Left ventricle myocardium inferior (tissue), 1 donor: Measurements from ENCODE around the gene SIGLEC9. TPM values are rescaled to one million over a fixed set of nuclear protein-coding genes. Genes with fewer than 3 reads are reported as not detected.

Experiments
- DNase-seq: peaks from one replicate; pipeline ENCODE4 v3.0.0-alpha.2; 2020
- H3K27ac ChIP-seq: fragments of 200-600 bp; replicated peaks from 2 replicates; pipeline ENCODE4 v1.8.0; 2021
- H3K27me3 ChIP-seq: fragments of 200-600 bp; 2 replicates; pipeline ENCODE4 v1.8.0; 2021; ENCODE audit warnings: low read depth
- H3K36me3 ChIP-seq: fragments of 200-600 bp; 2 replicates; pipeline ENCODE4 v1.8.0; 2021
- H3K4me1 ChIP-seq: fragments of 200-600 bp; 2 replicates; pipeline ENCODE4 v1.8.0; 2021
- H3K4me3 ChIP-seq: fragments of 200-600 bp; 2 replicates; pipeline ENCODE4 v1.8.0; 2021; ENCODE audit warnings: mild to moderate bottlenecking, moderate library complexity
- H3K9me3 ChIP-seq: fragments of 200-600 bp; replicated peaks from 2 replicates; pipeline ENCODE4 v1.8.0; 2021
- CTCF ChIP-seq: fragments of 200-600 bp; IDR thresholded peaks from 2 replicates; pipeline ENCODE4 v1.8.0; 2021; ENCODE audit warnings: antibody characterized with exemption, mild to moderate bottlenecking, borderline replicate concordance
- intact Hi-C: fragments of 100-400 bp; cut with micrococcal nuclease; formaldehyde crosslinking; loops from one replicate; pipeline ENCODE4 v1.11.0; 2022
- total RNA-seq: library from RNA; stranded (reverse); fragmentation: NEBNext Ultra II Directional; extraction: Animal tissue kit (Norgen Biotek cat#: 25700); gene quantifications from one replicate; pipeline ENCODE4 v1.2.1, GENCODE V29; 2021
- donor health status: DM: no; HTN: yes; CAD: no; lungs with severe emphysema.

Gene SIGLEC9
- total RNA-seq, 1 donor from 2014 or later, result 1.7 TPM

DNA sequence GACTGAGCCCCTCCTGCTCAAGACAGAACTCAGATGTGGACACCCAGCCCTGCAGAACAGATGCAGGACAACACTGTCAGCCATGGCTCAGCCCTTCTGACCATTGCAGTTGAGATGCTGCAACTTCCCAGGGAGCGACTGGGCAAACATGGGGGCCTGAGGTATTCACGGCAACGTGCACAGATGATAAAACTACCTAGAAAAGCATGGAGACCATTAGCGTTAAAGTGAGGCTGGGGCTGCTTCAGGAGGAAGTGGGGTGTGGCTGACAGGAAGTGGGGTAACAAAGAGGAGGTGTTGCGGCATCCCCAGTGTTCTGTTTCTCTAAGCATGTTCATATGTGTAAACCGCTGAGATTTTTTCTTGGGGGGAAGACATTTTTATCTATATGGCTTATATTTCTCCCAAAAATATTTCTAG lies 1.3 kb upstream of the SIGLEC9 start:
- TF ChIP-seq CTCF, result no peak
- no peaks in the 10 kb centered on the region for H3K36me3 ChIP-seq
- DNase-seq, result peak; percentile 47
- H3K9me3 ChIP-seq, result no peaks in the 10 kb centered on the region
- peaks cover 10% of the 10 kb centered on the region for H3K4me1 ChIP-seq
- H3K27ac ChIP-seq, result peak overlapping the region; percentile 61
- no peak overlapping the region for H3K4me3 ChIP-seq
- intact Hi-C loops, result no loop called here
- H3K27me3 ChIP-seq, result peaks cover 58% of the 10 kb centered on the region

DNA sequence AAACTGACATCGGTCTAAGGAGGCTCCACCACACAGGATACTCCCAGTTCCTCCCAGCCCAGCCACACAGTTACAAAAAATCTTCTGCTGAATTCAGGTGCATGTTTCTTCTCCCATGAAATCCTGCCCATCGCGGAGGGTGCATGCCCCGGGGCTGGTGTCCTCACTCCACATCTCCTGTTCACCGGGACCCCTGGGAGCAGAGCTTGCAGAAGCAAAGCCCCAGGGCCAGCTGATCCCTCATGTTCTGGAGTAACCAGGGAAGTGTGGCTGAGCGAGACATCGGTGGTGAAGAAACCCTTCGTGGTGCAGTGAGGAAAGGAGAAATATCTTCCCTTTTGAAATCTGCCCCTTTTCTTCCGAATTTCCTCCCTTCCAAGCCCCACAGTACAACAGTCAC lies 904 bp upstream of the SIGLEC9 start:
- Histone ChIP-seq H3K36me3 (no peaks in the 10 kb centered on the region), H3K9me3 (no peaks in the 10 kb centered on the region), H3K4me3 (no peak overlapping the region), H3K27me3 (peaks cover 58% of the 10 kb centered on the region), H3K27ac (peak overlapping the region; percentile 61), H3K4me1 (peaks cover 14% of the 10 kb centered on the region)
- no peak for DNase-seq
- intact Hi-C loops, result no loop called here
- no peak for TF ChIP-seq CTCF

GRCh38 chr19:51124216-51124615 lies 490 bp upstream of the SIGLEC9 start:
- DNase-seq, result no peak
- peak overlapping the region; percentile 61 for H3K27ac ChIP-seq
- intact Hi-C loops, result no loop called here

DNA sequence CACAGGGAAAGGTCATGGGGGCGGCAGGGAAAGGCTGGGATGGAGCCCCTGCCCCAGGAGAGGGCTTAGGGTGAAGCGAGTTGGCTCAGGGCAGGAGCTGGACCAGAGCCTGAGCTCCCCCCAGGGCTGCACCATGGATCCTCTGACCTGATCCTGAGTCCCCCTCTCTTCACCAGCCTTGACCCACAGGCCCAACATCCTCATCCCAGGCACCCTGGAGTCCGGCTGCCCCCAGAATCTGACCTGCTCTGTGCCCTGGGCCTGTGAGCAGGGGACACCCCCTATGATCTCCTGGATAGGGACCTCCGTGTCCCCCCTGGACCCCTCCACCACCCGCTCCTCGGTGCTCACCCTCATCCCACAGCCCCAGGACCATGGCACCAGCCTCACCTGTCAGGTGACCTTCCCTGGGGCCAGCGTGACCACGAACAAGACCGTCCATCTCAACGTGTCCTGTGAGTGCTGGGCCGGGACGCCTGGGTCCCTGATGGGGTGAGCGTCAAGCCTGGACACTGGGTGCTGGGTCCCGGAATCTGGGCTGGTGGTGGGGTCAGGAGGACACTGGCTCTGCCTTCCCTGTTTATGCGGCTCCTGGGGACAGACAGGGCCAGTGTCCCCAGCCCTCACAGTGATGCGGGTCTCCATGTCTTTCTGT lies 842 bp downstream of the SIGLEC9 start:
- Histone ChIP-seq H3K4me3 (peak overlapping the region; percentile 44), H3K27ac (peak overlapping the region; percentile 61), H3K27me3 (peaks cover 71% of the 10 kb centered on the region), H3K36me3 (no peaks in the 10 kb centered on the region), H3K9me3 (no peaks in the 10 kb centered on the region), H3K4me1 (peaks cover 18% of the 10 kb centered on the region)
- no peak for TF ChIP-seq CTCF
- no peak for DNase-seq
- intact Hi-C loops, result no loop called here

More at GRCh38 chr19:51124216-51124615, 490 bp upstream of the SIGLEC9 start:
- no peaks in the 10 kb centered on the region for H3K9me3 ChIP-seq
- H3K36me3 ChIP-seq, result no peaks in the 10 kb centered on the region
- TF ChIP-seq CTCF, result no peak
- no peak overlapping the region for H3K4me3 ChIP-seq
- peaks cover 18% of the 10 kb centered on the region for H3K4me1 ChIP-seq
- peaks cover 59% of the 10 kb centered on the region for H3K27me3 ChIP-seq

- Histone ChIP-seq H3K27me3 (peaks cover 84% of the 10 kb centered on the region), H3K27ac (peak overlapping the region; percentile 61), H3K4me3 (peak overlapping the region; percentile 44), H3K4me1 (peaks cover 24% of the 10 kb centered on the region), H3K9me3 (no peaks in the 10 kb centered on the region), H3K36me3 (no peaks in the 10 kb centered on the region)
- no peak for DNase-seq
- intact Hi-C loops, result no loop called here
- TF ChIP-seq CTCF, result no peak
Observed at GRCh38 chr19:51127032-51127431, 2.3 kb downstream of the SIGLEC9 start.
